Spleen (tissue), 7 donors: ENCODE data around the gene COTL1.

ENCODE experiments used
- CTCF ChIP-seq, 11 experiments: fragments of 200-600 bp in 7 of 11; fragments of 450-650 bp in 4 of 11; sonication (generic) in 4 of 11; IDR thresholded peaks in 8 of 11; conservative IDR thresholded peaks in 3 of 11; 1 replicate in 7 of 11; 2 replicates in 4 of 11; pipeline versions ENCODE4 v1.4.0 to v1.8.0; 2016 to 2021; ENCODE audit warnings: antibody characterized with exemption in 11 of 11, inconsistent platforms in 4 of 11, mild to moderate bottlenecking in 1 of 11
- POLR2A ChIP-seq, 3 donors: fragments of 450-650 bp; IDR thresholded peaks; one replicate each; pipeline ENCODE4 v1.5.1; 2017; ENCODE audit warnings: antibody characterized with exemption in 3 of 3, mild to moderate bottlenecking in 1 of 3
- POLR2AphosphoS5 ChIP-seq, 3 donors: sonication (generic); formaldehyde crosslinking; IDR thresholded peaks; one replicate each; pipeline ENCODE4 v1.5.1; 2017; ENCODE audit warnings: antibody characterized with exemption in 3 of 3
- donor health status: DM: no; HTN: no; CAD: no; lungs with moderate emphysema.
- donor health status: DM: no; HTN: no; CAD: no.
- donor health status: DM: no; HTN: no; CAD: no.

- TF ChIP-seq CTCF (IDR thresholded peaks at IDR 0.05 in 8 of 11, conservative IDR thresholded peaks at IDR 0.05 in 3 of 11): no peak
- TF ChIP-seq POLR2A (IDR thresholded peaks at IDR 0.05): no peak
- TF ChIP-seq POLR2AphosphoS5 (IDR thresholded peaks at IDR 0.05): no peak
Observed at GRCh38 chr16:84665843-84666242, 48.0 kb upstream of the COTL1 start.
